Stromal cell of bone marrow (primary cell): ENCODE data around the gene HNRNPH2.

ENCODE experiments used
- DNase-seq: peaks from one replicate; pipeline ENCODE4 v3.0.0-alpha.2; 2012; ENCODE audit warnings: low read depth

Gene HNRNPH2

DNA sequence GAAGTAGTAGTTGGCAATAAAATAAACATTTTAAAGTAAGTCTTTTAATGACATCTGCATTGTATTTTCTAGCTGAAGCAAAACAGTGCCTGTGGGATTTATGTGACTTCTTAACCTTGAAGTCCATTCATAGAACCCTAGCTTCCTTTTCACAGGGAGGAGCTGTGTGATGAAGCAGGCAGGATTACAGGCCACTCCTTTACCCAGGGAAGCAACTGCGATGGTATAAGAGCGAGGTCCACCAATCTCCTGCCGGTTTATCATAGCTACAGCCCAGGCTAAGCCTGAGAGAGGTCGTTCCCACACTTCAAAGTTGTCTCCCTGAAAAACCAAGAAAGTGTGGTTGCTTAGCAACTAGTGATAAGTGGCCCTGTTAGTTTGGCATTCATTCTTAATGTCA, 10.2 kb upstream of the HNRNPH2 start:
- DNase-seq, result no peak

DNA sequence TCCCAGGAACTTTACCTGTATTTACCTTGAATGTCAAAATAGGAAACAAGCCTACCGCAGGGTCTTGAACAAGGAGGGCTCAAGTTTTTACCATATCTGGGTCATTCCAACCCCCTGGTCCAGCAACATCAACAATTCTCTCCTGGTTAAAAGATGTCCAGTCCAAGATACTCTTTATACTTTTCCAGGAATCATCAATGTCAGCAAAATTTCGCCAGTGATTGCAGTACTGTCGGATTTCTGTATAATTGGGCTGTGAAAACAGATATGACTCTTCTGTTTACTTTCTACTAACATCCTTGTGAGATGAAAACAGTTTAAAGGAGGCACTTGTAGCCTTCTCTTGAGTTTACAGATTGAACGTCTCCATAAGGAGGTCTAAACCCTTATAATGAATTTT, 9.3 kb upstream of the HNRNPH2 start:
- no peak for DNase-seq

DNA sequence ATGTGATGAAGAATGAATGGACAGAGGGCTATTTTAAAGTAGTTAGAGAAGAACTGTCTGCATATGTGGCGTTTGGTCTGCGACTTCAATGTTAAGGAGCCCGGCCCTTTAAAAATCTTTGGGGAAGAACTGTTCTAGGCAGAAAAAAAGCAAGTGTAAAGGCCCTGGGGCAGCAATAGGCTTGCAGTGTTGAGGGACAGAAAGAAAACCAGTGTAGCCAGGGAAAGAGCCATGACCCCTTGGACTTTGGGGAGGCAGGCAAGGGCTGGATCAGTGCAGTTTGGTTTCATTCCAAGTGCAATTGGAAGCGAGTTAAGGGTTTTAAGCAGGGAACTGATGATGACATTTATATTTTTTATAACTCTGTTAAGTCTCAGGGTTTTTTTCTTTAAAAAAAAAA, 8.2 kb upstream of the HNRNPH2 start:
- no peak for DNase-seq

DNA sequence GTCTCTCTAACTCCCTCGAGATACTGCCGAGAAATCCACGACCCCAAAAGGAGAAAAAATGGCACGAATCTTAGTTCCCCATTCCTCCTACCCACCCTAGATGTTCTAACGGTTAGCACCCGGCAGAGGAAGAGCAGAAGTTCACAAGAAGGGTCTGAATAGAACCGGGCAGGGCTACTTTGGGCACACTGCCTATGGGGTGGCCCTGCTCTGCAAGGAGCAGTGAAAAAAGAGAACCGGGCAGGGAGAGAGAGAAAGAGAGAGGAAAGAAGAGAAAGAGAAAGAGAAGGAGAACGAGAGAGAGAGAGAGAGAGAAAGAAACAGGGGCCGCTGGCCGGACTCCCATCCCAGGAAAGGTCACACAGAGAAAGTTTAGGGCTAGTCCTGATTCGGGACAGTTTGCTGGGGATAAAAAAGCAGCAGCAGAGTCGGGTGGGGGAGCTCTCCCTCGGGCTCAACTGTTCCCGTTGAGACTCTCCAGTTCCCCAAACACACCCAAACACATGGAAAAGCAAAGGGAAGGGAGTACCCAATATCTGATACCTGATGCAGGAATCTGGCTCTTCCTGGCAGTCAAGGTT, 765 bp upstream of the HNRNPH2 start:
- no peak for DNase-seq

DNA sequence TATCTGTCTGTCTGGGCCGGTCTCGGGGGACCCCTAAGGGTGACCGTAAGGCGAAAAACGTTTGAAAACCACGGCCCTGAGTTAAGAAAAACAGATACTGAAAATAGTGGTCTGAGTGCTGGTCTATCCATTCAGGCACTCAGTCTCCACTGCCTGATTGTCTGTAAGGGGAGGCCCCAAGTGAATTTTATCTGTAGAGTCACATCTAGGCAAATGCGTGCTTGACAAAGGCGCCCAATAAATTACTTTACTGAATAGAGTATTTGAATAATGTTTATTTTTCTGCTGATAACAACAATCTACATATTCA, 465 bp downstream of the HNRNPH2 start:
- no peak for DNase-seq

DNA sequence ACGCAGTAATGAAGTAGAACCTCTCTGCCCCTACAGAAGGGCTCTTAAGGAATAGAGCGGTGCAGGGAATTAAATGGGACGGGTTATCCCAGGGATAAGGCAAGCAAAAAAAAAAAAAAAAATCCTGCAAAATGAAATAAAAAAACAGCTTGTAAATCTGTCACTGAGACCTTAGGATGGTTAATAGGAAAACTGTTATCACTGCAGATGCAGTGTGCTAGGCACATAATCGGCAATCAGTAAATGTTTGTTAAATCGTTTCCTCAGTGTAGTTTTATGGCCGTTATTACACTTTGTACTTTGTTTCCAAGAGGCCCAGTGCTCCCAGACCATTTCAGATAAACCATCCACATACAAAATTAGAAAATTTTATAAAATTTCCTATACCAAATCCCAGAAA, 1.0 kb downstream of the HNRNPH2 start:
- no peak for DNase-seq

DNA sequence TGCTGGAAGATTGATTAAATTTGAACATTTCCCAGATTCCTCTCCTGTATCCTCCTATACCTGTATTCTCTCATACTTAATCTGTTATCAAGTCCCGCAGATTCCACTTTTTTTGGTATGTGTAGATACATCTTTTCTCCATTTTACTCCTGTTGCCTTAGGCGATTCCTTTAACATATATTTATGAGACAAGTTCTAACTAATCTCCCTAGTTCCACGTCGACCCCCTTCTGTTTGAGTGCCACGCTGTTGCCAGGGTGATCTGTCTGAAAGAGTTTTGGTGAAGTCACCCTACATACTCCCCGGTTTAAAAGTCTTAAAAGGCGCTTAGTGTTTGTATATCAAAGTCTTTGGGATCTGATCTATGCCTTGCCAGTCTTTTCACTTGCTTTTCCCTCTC, 2.4 kb downstream of the HNRNPH2 start:
- DNase-seq, result no peak

DNA sequence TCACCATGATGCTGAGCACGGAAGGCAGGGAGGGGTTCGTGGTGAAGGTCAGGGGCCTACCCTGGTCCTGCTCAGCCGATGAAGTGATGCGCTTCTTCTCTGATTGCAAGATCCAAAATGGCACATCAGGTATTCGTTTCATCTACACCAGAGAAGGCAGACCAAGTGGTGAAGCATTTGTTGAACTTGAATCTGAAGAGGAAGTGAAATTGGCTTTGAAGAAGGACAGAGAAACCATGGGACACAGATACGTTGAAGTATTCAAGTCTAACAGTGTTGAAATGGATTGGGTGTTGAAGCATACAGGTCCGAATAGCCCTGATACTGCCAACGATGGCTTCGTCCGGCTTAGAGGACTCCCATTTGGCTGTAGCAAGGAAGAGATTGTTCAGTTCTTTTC, 4.0 kb downstream of the HNRNPH2 start:
- no peak for DNase-seq

DNA sequence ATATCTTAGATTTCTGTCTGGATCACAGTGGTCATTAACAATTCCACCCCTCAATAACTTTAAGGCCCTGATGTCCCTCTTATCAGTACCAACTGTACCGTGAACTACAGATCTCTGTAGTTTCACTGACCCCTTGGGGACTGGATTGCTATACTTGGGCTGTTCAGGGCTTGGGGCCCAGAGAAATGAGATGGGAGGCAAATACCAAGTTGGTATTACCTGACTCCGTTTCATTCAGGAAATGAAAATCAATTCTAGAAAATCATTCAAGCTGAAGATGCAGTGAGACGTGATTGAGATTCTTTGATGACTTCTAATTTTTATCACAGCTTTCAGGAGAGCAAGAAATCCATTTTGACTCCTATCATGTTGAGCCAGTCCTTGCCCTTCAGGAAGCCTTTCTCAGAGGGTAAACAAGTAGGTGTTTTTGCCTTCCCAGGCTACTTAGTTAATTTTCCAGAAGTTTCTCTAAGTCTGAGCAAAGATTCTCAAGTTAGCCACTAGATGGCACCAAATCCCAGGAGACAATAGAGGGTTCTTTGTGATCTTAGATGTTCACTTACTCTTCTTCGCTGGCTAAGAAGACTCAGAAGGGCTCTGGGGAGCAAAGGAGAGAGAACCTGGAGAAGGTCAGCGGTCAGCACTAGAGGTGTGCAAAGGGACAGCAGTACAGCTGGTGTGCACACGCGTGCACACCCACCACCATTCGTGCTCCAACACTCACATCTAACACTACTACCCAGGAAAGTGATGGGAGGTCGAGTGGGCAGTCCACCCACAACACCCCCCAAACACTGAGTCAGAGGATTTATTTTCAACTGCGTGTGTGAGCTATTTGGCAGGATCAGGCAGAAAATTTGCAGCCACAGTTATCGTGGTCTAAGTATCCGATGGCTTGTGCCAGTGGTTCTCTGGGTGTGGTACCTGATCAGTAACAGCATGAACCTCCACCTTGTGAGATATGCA, 7.4 kb downstream of the HNRNPH2 start:
- peak; percentile 54 for DNase-seq

DNA sequence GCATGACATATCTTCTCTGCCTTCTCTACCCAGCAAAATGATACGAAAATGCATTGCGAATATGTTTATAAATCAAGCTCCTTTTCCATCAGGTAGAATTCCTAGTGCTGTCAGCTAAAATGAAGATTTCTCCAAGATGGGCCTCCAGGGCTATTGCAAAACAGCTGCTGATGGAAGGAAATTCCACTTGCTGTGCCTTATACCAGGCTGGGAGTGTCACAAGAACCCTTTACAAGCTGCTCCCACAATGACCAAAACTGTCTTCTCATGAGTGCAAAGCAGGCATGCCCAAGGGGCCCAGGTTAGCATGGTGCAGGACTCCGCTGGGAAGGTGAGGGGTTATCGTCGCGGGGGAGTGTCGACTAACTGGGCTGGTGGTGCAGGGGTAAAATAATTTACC, 8.7 kb downstream of the HNRNPH2 start:
- no peak for DNase-seq

DNA sequence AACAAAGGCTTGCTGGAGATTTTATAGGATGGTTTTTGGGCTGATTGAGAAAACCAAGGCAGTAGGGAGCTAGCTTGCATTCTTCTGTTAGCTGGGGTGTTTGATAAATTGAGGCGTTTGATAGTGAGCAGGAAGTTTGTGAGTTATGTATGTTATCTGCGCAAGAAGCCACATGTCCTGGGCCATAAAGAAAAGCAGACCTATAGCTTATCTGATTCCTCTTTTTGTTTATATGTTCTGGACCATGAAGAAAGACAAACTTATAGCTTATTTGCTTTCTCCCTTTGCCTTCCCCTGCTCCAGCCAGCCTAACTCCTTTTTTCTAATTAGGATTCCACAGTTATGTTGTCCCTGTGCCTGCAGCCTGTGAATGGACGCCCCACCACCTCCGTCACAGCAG, 9.2 kb downstream of the HNRNPH2 start:
- DNase-seq, result no peak

DNA sequence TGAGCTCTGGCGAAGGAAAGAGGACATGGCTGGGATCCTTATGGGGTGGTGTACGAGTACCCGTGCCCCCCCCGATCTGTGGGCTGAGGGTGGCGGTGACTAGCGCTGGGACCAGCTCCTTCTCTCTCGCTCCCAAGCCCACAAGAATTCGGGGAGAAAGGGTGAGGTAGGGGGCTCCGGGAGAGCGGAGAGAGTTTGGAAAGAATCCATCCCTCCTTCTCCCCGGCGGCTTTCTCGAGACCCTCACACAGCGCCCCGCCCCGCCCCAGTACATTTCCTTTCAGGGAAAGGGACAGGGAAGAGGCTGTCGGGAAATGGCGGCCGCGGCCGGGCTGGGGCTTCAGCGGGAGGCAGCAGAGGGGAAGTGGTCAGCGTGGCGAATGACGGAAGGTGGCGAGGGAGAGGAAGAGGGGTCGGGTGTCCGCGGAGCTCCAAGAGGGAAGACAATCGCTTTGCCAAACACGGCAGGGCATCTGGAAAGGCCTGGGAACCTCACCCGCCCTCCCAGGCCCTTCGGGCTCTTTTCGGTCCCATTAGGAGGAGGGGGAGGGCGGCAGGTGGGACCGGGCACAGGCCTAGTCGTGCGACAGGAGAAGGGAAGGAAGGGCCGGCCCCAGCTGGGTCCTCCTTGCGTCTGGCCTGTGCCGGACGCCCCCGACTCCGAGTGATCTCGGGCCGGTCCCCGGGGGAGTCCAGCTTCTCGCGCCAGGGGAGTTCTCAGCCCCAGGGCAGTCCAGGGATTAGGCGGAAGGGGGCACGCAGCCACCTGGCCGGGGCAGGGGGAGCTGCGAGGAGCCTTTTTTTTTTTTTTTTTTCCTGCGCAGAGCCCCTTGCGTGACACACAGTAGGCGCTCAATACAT, 10.2 kb downstream of the HNRNPH2 start:
- DNase-seq, result no peak

DNA sequence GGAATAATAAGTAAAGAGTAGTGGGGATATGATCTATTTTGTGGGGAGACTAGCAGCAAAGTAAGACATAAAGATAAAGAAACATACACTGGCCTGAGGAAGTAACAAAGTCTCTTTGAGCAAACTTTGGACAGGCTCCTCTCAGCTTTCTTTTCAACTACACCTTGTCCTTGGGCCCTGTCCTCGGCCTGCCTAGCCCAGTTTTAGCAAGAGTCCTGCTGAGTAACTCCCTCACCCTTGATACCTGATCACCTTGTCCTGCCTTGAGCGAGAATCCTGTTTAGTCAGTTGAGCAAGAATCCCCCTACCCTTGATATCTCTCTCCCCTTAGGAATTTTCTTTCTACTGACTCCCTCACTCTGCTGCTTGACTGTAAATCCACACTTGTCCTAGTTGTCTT, 11.5 kb downstream of the HNRNPH2 start:
- no peak for DNase-seq

DNA sequence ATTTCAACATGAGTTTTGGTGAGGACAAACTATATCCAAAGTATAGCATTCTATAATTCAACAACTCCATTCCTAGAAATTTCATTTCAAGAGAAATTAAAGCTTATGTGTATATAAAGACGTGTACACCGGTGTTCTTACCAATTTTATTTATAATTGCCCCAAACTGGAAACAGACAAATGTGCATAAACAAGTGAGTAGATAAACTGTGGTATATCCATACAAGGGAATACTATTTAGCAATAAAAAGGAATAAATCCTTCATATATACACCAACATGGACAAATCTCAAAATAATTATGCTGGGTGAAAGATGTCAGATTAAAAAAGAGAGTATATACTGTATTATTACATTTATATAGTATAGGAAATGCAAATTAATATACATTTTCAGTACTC, 19.9 kb downstream of the HNRNPH2 start:
- DNase-seq, result no peak

DNA sequence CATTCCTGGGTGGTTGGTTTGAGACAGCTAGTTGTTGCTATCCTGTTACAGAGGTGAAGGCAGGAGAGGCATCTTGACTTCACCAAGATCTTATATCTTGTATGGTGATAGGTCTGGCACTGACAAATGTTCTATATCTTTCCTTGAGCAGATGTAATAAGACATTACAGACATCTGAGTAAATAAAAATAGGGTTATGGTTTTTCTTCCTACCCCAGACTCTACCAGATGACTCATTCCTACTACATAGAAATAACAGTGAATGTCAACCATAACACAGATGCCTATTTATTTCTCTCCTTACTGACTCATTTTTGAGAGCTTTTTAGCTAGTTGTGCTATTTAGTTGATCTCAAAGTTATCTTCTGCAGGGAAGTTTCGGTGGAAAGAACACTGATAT, 21.9 kb downstream of the HNRNPH2 start:
- DNase-seq, result no peak

DNA sequence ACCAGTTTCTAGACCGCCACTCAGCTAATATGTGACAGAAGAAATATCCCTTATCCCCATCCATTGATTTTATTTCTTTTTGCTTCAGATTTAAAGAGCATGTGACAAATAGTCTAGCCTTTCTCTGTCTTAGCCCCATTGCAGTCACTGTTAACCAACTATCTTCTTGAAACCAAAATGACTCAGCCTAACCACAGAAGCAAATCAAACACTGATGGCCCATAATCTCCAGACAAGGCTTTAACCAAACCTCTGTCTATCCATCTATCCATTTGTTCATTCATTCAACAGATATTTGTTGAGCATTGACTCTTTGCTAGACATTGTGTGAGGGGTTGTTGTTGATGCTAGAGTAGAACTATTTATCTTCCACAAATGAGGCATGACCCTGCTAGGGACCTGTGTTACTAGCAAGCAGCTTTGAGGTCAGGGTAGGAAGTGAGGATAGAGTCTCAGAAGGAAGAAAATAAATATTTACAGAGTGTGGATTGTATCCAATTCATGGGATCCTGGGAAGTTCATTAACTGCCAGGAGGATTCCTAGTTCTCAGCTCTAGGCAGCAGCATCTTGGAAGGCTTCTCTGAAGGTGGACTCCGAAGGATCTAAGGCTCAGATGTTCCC, 22.5 kb downstream of the HNRNPH2 start:
- DNase-seq, result no peak

DNA sequence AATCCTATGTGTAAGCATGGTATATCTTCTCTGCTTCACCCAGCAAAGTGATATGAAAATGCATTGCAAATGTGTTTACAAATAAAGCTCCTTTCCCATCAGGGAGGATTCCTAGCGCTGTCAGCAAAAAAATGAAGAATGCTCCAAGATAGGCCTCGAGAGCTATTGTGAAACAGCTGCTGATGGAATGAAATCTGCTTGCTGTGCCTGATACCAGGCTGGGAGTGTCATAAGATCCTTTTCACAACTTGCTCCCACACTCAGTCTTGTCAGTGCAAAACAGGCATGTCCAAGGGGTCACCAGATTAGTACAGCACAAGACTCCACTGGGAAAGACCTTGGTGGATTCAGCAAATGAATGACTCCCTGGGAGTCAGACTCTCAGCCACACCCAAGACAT, 34.1 kb downstream of the HNRNPH2 start:
- no peak for DNase-seq

DNA sequence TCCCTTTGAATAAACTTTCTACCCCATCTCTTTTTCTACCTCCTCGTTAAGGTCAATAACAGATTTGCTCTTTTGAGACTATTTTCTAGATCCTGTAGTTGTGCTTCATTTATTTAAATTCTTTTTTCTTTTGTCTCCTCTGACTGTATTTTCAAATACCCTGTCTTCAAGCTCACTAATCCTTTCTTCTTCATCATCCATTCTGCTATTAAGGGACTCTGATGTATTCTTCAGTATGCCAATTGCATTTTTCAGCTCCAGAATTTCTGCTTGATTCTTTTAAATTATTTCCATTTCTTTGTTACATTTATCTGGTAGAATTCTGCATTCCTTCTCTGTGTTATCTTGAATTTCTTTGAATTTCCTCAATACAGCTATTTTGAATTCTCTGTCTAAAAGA, 41.3 kb downstream of the HNRNPH2 start:
- DNase-seq, result no peak

DNA sequence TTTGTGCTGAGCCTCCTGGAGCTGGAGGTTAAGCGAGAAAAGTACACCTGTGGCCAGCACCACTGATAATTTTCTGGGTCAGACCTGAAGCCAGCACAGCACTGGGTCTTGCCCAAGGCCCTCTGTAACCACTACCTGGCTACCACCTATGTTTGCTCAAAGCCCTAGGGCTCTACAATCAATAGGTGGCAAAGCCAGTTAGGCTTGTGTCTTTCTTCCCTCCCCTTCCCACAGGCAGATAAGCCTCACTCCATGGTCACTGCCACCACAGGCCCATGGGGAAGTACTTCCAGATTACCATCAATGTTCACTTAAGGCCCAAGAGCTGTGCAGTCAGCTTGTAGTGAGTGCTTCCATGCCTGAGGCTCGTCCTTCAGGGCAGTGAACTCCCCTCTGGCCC, 42.1 kb downstream of the HNRNPH2 start:
- no peak for DNase-seq

DNA sequence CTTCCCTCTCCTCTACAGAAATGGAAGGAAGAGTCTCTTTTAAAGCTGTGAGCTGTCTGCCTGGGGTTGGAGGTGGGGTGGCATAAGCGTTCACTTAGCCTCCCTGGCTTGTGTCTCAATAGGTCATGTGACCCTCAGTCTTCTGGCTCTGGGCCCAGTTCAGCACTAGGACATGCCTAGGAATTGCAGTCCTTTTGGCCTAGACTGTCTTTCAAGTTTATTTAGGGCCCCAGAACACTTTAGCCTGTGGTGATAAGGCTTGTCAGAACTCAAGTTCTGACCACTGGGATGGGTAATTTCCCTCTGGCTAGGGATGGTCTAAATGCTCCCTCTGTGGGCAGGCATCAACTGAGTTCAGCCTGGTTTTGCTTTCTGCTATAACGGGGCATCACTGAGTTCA, 42.9 kb downstream of the HNRNPH2 start:
- DNase-seq, result peak; percentile 19

DNA sequence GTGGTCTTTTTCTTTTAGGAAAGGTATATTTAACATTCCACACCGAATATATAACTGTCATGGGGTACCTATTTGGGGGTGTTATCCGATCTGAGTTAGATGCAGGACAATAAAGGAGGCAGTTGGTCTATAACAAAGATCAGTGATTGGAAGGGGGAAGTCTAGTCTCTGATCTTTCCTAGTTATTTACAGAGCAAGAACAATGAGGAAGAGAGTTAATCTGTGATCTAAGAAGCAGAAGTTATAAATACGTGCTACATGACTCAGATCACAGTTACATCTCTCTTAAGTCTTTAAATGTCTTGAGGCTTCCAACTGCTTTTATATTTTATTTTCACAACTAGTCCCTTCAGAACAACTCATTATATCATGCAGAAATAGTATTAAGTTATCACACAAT, 44.0 kb downstream of the HNRNPH2 start:
- no peak for DNase-seq

DNA sequence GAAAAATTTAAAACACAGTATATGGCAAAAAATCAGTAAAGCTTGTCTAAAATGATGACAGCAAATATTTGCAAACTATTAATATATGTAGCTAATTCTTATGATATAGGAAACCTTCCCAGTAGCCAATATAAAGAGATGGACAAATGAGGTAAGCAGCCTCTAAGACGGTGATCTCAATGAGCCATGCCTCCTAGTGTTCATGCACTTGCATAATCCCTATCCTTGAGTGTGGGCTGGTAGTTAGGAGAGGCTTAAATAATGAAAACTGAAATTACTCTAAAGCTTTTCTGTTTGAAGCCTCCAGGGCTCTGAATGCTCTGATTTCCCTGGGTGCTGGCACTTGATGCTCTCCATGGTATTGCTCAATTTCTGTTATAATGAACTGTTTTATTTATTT, 52.6 kb downstream of the HNRNPH2 start:
- no peak for DNase-seq

DNA sequence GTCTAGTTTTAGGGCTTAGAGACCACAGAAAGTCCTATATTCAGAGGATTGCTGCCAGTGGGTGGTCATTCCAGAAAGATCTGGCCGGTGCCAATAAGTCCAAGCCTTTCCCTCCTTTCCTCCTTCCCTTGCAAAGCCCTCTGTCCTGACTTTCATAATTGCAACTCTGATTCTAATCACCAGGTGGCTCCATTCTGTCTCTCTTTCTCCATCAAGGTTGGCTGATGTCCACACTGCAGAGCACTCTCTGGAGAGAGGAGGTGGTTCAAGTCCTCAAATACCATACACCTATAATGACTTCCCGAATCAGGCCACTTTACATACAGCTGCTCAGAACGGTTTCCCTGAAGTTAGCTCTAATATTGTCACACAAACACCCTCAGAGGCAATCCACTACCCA, 54.9 kb downstream of the HNRNPH2 start:
- no peak for DNase-seq
